K562 (cell line): ENCODE measurements around the gene NUP43. TPM values are rescaled to one million over a fixed set of nuclear protein-coding genes. Genes with fewer than 3 reads are reported as not detected.

Source experiments
- ARID1B ChIP-seq: fragments of 450-650 bp; IDR thresholded peaks from 2 replicates; pipeline ENCODE4 v1.6.1; 2016; ENCODE audit warnings: antibody characterized with exemption, mild to moderate bottlenecking, inconsistent platforms
- CHD4 ChIP-seq: fragments of 200-600 bp; sonication (generic); IDR thresholded peaks from 3 replicates; pipeline ENCODE4 v1.6.1; 2012; ENCODE audit warnings: low read depth, mild to moderate bottlenecking, mixed read lengths, low read length, inconsistent platforms; ENCODE audit not compliant: insufficient read depth, insufficient replicate concordance, poor library complexity, severe bottlenecking
- CREB1 ChIP-seq, 2 experiments: sonication (generic) in 1 of 2; formaldehyde crosslinking in 1 of 2; IDR thresholded peaks; 2 replicates each; pipeline versions ENCODE4 v1.6.1 to v1.8.0; 2012 to 2022; ENCODE audit warnings: inconsistent platforms in 1 of 2, mild to moderate bottlenecking in 1 of 2, missing genetic modification reagents in 1 of 2, moderate library complexity in 1 of 2
- ERF ChIP-seq: fragments of 450-650 bp; formaldehyde crosslinking; IDR thresholded peaks from 2 replicates; pipeline ENCODE4 v1.4.0; 2020; ENCODE audit warnings: mild to moderate bottlenecking, mixed read lengths
- HMG20A ChIP-seq: fragments of 450-650 bp; formaldehyde crosslinking; conservative IDR thresholded peaks from 2 replicates; pipeline ENCODE4 v1.4.0; 2020; ENCODE audit warnings: mild to moderate bottlenecking, mixed read lengths
- JUN ChIP-seq, 2 experiments: sonication (generic) in 1 of 2; formaldehyde crosslinking in 1 of 2; IDR thresholded peaks; 2 replicates each; pipeline versions ENCODE4 v1.6.1 to v1.8.0; 2012 to 2022; ENCODE audit warnings: borderline replicate concordance in 2 of 2, mild to moderate bottlenecking in 2 of 2, improper control_type of control experiment in 1 of 2, low read depth in 1 of 2, low read length in 1 of 2, missing genetic modification reagents in 1 of 2
- KLF6 ChIP-seq: fragments of 250-450 bp; sonication (Bioruptor Pico); IDR thresholded peaks from 2 replicates; pipeline ENCODE4 v1.4.0; 2020; ENCODE audit warnings: mild to moderate bottlenecking, moderate library complexity, borderline replicate concordance
- LEF1 ChIP-seq: fragments of 450-650 bp; IDR thresholded peaks from 2 replicates; pipeline ENCODE4 v1.6.1; 2016; ENCODE audit warnings: mild to moderate bottlenecking
- MYBL2 ChIP-seq, 2 experiments: fragments of 450-650 bp in 1 of 2; sonication (generic) in 1 of 2; formaldehyde crosslinking in 1 of 2; IDR thresholded peaks; 2 replicates each; pipeline versions ENCODE4 v1.6.1 to v1.8.1; 2017 to 2022; ENCODE audit warnings: borderline replicate concordance in 1 of 2, inconsistent platforms in 1 of 2, low read depth in 1 of 2, mild to moderate bottlenecking in 1 of 2, missing genetic modification reagents in 1 of 2, moderate library complexity in 1 of 2
- NRF1 ChIP-seq, 2 experiments: fragments of 450-650 bp; IDR thresholded peaks in 1 of 2; conservative IDR thresholded peaks in 1 of 2; 2 replicates each; pipeline ENCODE4 v1.6.1; 2014; ENCODE audit warnings: mild to moderate bottlenecking in 2 of 2
- PCBP1 ChIP-seq: fragments of 200-400 bp; formaldehyde crosslinking; IDR thresholded peaks from 2 replicates; pipeline ENCODE4 v1.6.1; 2018; ENCODE audit warnings: mild to moderate bottlenecking, low read depth, low read length; ENCODE audit not compliant: poor library complexity, severe bottlenecking
- RBM34 ChIP-seq: fragments of 200-400 bp; formaldehyde crosslinking; IDR thresholded peaks from 2 replicates; pipeline ENCODE4 v1.6.1; 2018; ENCODE audit warnings: low read length, borderline replicate concordance; ENCODE audit not compliant: insufficient read depth
- SIRT6 ChIP-seq: IDR thresholded peaks from one replicate; pipeline ENCODE4 v1.6.1; 2012; ENCODE audit warnings: low read depth, mild to moderate bottlenecking, control low read depth, inconsistent platforms, low read length, moderate library complexity
- ZBED1 ChIP-seq: IDR thresholded peaks from 2 replicates; pipeline ENCODE4 v1.6.1; 2014
- ZFP30 ChIP-seq: fragments of 250-450 bp; sonication (Bioruptor Pico); IDR thresholded peaks from 2 replicates; pipeline ENCODE4 v1.8.0; 2022; ENCODE audit warnings: moderate library complexity, mild to moderate bottlenecking, inconsistent platforms, borderline replicate concordance
- ZNF75A ChIP-seq: fragments of 450-650 bp; formaldehyde crosslinking; IDR thresholded peaks from 2 replicates; pipeline ENCODE4 v1.4.0; 2020; ENCODE audit warnings: mild to moderate bottlenecking
- polyA plus RNA-seq, 8 experiments: library from polyadenylated mRNA; depleted of rRNA in 4 of 8; stranded (reverse) in 5 of 8; unstranded in 3 of 8; fragments of >200 nt; fragmentation: Nextera tagmentation in 2 of 8; fragmentation: Illumina TruSeq in 1 of 8; extraction: Ambion mirVana in 2 of 8; extraction: Trizol in 1 of 8; gene quantifications; 2 replicates each; pipeline versions ENCODE4 v1.2.1 to v1.2.3, GENCODE V29; 2011 to 2014; ENCODE audit warnings: inconsistent platforms in 1 of 8, missing spikeins in 1 of 8
- total RNA-seq, 7 experiments: library from RNA; depleted of rRNA in 6 of 7; stranded (reverse); fragments of >200 nt in 6 of 7; fragmentation: Illumina TruSeq in 2 of 7; extraction: Trizol in 2 of 7; gene quantifications; 2 replicates each; pipeline versions ENCODE4 v1.2.1 to v1.2.3, GENCODE V29; 2011 to 2021; ENCODE audit warnings: low replicate concordance in 1 of 7
- TF ChIP-seq, protein P1 (sequence below): fragments of 250-450 bp; sonication (Bioruptor Pico); IDR thresholded peaks from 2 replicates; pipeline ENCODE4 v1.9.0; 2021; ENCODE audit warnings: mild to moderate bottlenecking, inconsistent platforms
- TF ChIP-seq, protein P2 (sequence below): fragments of 250-450 bp; sonication (Bioruptor Pico); IDR thresholded peaks from 2 replicates; pipeline ENCODE4 v1.5.0; 2021; ENCODE audit warnings: mild to moderate bottlenecking, borderline replicate concordance

NUP43 gene
- total and polyA plus RNA-seq, 9 of the 15 experiments (the other 6 are each of a cell fraction or from before 2014, with no cell fraction given), result 28.9 to 136 (median 67.4) TPM

DNA sequence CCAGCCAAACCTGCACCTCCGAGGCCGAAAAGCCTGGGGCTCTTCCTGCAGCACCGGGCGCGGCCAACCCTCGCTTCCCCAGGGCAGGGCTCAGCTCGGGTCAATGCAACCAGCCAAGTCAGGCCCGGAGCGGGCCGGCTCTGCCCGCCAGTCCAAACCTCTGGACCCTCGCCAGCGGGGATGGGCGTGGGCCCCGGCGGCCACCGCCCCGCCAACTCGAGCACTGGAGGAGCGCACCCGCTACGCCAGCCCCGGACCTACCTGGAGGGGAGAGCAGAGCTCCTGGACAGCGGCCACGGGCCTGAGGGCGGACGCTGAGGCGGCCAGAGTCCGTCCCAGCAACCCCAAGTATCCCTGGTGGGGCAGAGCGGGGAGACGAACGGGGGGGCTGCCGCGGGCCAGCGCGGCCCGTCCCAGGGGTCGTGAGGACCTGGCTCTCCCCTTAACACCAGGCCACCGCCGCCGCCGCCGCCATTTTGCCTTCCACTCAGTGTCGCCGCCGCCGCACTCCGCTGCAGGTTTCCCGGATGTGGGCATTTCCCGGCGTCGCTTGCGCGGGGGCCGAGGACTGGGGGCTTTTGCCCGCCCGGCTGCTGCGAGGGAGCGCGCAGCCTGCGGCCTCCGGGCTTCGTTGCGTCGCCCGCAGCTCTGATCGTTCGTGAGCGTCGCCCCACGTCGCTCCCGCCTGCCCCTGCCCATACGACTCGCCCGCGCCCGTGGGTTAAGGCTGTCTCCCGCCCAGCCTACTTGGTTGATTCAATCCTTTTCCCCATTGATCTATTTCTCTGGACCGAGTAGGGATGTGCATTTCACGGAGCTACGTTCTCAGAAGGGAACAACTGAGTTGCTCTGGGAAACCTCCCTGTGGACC lies 28.5 kb downstream of the NUP43 start, which contains the start of gene LATS1 (continued):
- TF ChIP-seq ERF (peak; percentile 40; the same call in 1 of the 2 replicates), JUN (IDR thresholded peaks at IDR 0.05; ENCODE audit: borderline replicate concordance, low read depth, low read length) (no peak), JUN (CRISPR knock-in tag; IDR thresholded peaks at IDR 0.05; ENCODE audit: borderline replicate concordance) (peak; percentile 84; the same call in 1 of the 2 replicates), ZFP30 (CRISPR knock-in tag) (no peak), ZBED1 (peak; percentile 10; the same call in 1 of the 2 replicates), LEF1 (no peak), PCBP1 (peak; percentile 94), RBM34 (peak; percentile 90; the same call in 1 of the 2 replicates), KLF6 (0 out of 2 replicates have a peak, but pooled peaks have one; percentile 50), NRF1 (conservative IDR thresholded peaks at IDR 0.05 in 1 of 2, IDR thresholded peaks at IDR 0.05 in 1 of 2) (peak; percentile 80 to 84), MYBL2 (IDR thresholded peaks at IDR 0.05; ENCODE audit: low read depth) (no peak), MYBL2 (CRISPR knock-in tag; IDR thresholded peaks at IDR 0.05; ENCODE audit: borderline replicate concordance) (no peak), CREB1 (IDR thresholded peaks at IDR 0.05) (no peak; the same call in 1 of the 2 replicates), CREB1 (CRISPR knock-in tag; IDR thresholded peaks at IDR 0.05) (peak; percentile 60; the same call in 1 of the 2 replicates), ZNF75A (CRISPR knock-in tag) (no peak), CHD4 (no peak), HMG20A (CRISPR knock-in tag) (no peak), ARID1B (peak; percentile 58), SIRT6 (no peak)
- TF ChIP-seq, protein P1, sequence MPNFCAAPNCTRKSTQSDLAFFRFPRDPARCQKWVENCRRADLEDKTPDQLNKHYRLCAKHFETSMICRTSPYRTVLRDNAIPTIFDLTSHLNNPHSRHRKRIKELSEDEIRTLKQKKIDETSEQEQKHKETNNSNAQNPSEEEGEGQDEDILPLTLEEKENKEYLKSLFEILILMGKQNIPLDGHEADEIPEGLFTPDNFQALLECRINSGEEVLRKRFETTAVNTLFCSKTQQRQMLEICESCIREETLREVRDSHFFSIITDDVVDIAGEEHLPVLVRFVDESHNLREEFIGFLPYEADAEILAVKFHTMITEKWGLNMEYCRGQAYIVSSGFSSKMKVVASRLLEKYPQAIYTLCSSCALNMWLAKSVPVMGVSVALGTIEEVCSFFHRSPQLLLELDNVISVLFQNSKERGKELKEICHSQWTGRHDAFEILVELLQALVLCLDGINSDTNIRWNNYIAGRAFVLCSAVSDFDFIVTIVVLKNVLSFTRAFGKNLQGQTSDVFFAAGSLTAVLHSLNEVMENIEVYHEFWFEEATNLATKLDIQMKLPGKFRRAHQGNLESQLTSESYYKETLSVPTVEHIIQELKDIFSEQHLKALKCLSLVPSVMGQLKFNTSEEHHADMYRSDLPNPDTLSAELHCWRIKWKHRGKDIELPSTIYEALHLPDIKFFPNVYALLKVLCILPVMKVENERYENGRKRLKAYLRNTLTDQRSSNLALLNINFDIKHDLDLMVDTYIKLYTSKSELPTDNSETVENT (CRISPR knock-in tag), result peak; percentile 90
- TF ChIP-seq, protein P2, sequence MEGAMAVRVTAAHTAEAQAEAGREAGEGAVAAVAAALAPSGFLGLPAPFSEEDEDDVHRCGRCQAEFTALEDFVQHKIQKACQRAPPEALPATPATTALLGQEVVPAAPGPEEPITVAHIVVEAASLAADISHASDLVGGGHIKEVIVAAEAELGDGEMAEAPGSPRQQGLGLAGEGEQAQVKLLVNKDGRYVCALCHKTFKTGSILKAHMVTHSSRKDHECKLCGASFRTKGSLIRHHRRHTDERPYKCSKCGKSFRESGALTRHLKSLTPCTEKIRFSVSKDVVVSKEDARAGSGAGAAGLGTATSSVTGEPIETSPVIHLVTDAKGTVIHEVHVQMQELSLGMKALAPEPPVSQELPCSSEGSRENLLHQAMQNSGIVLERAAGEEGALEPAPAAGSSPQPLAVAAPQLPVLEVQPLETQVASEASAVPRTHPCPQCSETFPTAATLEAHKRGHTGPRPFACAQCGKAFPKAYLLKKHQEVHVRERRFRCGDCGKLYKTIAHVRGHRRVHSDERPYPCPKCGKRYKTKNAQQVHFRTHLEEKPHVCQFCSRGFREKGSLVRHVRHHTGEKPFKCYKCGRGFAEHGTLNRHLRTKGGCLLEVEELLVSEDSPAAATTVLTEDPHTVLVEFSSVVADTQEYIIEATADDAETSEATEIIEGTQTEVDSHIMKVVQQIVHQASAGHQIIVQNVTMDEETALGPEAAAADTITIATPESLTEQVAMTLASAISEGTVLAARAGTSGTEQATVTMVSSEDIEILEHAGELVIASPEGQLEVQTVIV (CRISPR knock-in tag), result no peak
